Stomach smooth muscle (tissue), 2 donors: Measurements from ENCODE around the gene SMIM5.

Source experiments
- H3K27ac ChIP-seq: one replicate; pipeline ENCODE4 v1.7.0; 2013; ENCODE audit warnings: mild to moderate bottlenecking, low read length, inconsistent platforms
- H3K27me3 ChIP-seq, 2 donors: one replicate each; pipeline ENCODE4 v1.7.0; 2013; ENCODE audit warnings: low read length in 2 of 2; ENCODE audit not compliant: insufficient read depth in 2 of 2, control insufficient read depth in 1 of 2
- H3K36me3 ChIP-seq, 2 donors: one replicate each; pipeline ENCODE4 v1.7.0; 2013; ENCODE audit warnings: low read length in 2 of 2; ENCODE audit not compliant: control insufficient read depth in 2 of 2, insufficient read depth in 2 of 2
- H3K4me1 ChIP-seq: one replicate; pipeline ENCODE4 v1.7.0; 2013; ENCODE audit warnings: low read length; ENCODE audit not compliant: control insufficient read depth, insufficient read depth
- H3K4me3 ChIP-seq, 2 donors: one replicate each; pipeline ENCODE4 v1.7.0; 2013; ENCODE audit warnings: low read length in 2 of 2
- H3K9ac ChIP-seq, 2 donors: one replicate each; pipeline ENCODE4 v1.7.0; 2013; ENCODE audit warnings: low read length in 2 of 2, mild to moderate bottlenecking in 1 of 2
- H3K9me3 ChIP-seq, 2 donors: one replicate each; pipeline ENCODE4 v1.7.0; 2013; ENCODE audit warnings: low read length in 2 of 2; ENCODE audit not compliant: control insufficient read depth in 2 of 2
- donor health status: healthy.
- donor health status: Pancreatic carcinoma.

The SMIM5 gene, protein sequence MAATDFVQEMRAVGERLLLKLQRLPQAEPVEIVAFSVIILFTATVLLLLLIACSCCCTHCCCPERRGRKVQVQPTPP

DNA sequence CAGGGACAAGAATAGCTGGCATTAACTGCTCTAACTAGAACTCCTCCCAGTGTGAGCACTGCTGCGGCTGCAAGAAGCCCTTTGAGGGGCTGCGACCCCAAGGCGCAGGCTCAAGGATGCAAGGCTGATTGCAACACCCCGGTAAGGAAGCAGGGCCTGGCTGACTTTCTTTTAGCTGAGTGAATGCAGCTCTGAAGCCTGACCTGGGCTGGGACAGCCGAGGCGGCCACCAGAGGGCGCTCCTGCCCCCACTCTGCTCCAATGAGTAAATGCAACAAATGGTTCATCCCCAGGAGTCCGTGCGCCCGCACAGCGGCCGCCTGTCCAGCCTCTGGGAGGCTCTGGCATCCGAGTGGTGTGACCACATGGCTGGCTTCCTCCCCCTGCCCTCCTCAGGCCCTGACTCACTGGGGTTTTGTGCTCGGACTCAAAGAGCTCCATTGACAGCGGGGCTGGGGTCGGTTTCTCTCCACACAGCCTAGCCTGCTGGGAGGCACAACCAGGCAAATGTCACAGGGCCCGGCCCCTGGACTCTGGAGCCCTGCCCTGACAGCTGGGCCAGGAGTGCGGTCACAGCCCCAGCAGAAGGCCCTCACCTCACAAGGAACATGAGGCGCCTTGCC is at the start of gene SMIM5:
TSS of gene SMIM5 (plus strand) at position 572 of the 623 bp plus-strand sequence. CDS start 6,768 bp downstream, outside the sequence.
- Histone ChIP-seq H3K9ac (peak within 1 kb of the TSS; percentile 29 to 42), H3K9me3 (no peaks in the 10 kb centered on the region), H3K4me1 (peaks cover 25% of the 10 kb centered on the region), H3K4me3 (peak within 1 kb of the TSS; percentile 44 to 59), H3K27ac (peak within 1 kb of the TSS; percentile 79), H3K36me3 (no peaks in the 10 kb centered on the region), H3K27me3 (no peaks in the 10 kb centered on the region)

DNA sequence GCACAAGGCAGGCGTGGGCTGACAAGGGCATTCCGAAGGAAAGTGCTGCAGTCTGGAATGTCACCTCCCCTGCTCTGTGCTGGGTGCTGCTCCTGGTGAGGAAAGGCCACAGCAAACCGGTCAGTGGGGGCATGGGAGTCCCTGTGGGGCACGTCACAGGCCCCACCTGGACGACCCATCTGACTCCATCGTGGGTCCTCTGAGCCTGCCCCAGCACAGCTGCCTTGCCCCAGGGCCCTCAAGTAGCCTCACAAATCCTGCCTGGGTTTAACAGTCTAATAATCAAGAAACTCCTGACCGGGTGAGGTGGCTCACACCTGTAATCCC is 48.4 kb upstream of the SMIM5 start:
- H3K4me3 ChIP-seq, result no peak overlapping the region
- H3K27ac ChIP-seq, result no peak overlapping the region
- H3K27me3 ChIP-seq, result no peaks in the 10 kb centered on the region
- no peaks in the 10 kb centered on the region for H3K9me3 ChIP-seq
- H3K9ac ChIP-seq, result no peak overlapping the region
- no peaks in the 10 kb centered on the region for H3K36me3 ChIP-seq
- peaks cover 14% of the 10 kb centered on the region for H3K4me1 ChIP-seq

DNA sequence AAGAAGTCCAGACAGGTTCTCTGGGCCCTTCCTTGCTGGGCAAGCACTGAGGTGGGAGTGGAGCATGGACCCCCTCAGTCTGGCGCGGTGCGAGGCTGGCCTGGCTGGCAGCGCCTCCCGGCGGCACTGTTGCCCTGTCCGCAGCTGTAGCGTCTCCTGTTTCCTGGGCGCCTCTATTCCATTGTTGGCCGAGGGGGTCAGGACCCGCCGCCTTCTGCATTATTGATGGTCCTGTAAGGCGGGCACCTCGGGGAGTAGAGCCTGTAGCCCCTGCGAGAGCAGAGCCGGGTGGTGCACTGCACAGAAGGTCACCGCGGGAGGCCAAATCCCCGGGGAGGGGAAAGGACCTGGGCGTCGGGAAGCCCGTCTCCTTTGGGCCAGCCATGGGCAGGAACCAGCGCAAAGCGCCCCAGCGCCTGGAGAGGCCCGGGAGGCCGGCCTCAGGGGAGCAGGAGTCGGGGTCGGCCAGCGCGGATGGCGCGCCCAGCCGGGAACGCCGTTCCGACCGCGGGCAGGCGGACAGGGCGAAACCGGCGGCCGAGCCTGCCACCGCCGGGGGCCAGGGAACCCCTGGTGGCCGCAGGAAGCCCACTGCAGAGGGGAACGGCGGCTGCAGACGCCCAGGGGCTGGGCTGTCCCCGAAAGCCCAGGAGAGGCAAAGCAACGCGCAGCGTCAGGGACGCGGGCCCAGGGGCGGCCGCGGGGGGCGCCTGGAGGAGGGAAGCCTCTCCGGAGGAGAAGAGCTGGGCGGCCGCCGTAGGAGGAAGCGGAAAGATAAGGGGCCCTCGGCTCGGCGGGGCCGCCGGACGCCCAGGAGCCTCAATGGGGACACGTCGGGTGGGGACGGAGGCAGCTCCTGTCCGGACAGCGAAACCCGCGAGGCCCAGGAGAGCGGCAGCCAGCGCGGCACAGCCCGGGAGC is 45.3 kb upstream of the SMIM5 start, which contains the start of gene MYO15B:
TSS of gene MYO15B (plus strand) at position 126 of the 921 bp plus-strand sequence. CDS start at position 384, 258 bp downstream.
- peak within 1 kb of the TSS; percentile 82 for H3K27ac ChIP-seq
- no peaks in the 10 kb centered on the region for H3K9me3 ChIP-seq
- no peaks in the 10 kb centered on the region for H3K36me3 ChIP-seq
- H3K4me3 ChIP-seq, result peak within 1 kb of the TSS; percentile 62 to 79
- H3K27me3 ChIP-seq, result no peaks in the 10 kb centered on the region
- H3K9ac ChIP-seq, result peak within 1 kb of the TSS; percentile 67 to 82
- peaks cover 17% of the 10 kb centered on the region for H3K4me1 ChIP-seq

DNA sequence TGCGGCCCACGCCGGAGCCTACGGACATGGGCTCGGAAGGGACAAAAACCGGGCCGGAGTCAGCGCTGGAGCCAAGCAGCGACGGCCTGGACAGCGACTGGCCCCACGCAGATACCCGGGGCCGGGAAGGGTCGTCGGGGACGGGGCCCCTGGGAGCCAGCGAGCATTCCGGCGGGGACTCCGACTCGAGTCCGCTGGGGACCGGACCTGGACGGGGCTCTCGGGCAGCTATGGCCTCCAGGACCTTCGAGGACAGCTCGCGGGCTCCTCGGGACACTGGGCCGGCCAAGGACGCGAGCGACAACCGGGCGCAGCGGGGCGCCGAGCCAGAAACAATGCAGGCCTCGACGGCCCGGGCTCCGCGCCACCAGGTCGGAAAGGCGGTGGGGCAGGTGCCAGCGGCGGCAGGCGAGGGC is 44.6 kb upstream of the SMIM5 start:
- Histone ChIP-seq H3K4me3 (peak overlapping the region; percentile 53 to 79), H3K27ac (peak overlapping the region; percentile 82), H3K4me1 (peaks cover 17% of the 10 kb centered on the region), H3K36me3 (no peaks in the 10 kb centered on the region), H3K9ac (peak overlapping the region; percentile 67 to 82), H3K9me3 (no peaks in the 10 kb centered on the region), H3K27me3 (no peaks in the 10 kb centered on the region)

DNA sequence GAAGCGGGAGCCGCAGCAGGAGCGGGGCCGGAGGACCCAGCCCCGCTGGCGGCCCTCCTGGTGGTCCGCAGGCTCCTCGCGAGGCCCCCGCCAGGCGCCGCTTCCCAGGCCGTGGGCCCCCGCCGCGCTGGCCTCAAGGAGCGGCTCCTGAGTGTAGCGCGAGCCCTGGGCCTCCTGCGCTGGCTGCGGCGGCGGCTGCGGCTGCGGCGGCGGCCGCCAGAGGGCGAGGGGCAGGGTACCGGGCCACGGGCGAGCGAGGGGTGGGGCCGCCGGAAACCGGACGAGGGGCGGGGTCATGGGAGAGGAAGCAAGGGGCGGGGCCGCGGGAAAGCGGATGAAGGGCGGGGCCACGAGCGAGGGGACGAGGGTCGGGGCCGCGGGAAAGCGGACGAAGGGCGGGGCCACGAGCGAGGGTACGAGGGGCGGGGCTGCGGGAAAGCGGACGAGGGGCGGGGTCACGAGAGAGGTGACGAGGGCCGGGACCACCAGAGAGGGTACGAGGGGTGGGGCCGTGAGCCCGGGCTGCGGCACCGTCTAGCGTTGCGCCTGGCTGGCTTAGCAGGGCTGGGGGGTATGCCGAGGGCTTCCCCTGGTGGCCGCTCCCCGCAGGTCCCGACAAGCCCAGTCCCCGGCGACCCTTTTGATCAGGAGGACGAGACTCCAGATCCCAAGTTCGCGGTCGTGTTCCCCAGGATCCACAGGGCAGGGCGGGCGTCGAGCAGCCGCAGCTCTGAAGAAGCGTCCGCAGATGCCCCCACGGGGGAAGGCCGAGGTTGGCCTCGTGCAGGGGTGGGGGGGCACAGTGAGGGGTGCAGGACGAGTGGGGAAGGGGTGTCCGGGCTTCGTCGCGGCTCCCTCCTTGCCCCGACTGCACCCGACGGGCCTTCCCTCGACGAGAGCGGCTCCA is 44.0 kb upstream of the SMIM5 start:
- Histone ChIP-seq H3K27ac (peak overlapping the region; percentile 82), H3K4me1 (peaks cover 17% of the 10 kb centered on the region), H3K9me3 (no peaks in the 10 kb centered on the region), H3K27me3 (no peaks in the 10 kb centered on the region), H3K36me3 (no peaks in the 10 kb centered on the region), H3K4me3 (peak overlapping the region; percentile 53 to 79), H3K9ac (peak overlapping the region; percentile 67 to 82)

DNA sequence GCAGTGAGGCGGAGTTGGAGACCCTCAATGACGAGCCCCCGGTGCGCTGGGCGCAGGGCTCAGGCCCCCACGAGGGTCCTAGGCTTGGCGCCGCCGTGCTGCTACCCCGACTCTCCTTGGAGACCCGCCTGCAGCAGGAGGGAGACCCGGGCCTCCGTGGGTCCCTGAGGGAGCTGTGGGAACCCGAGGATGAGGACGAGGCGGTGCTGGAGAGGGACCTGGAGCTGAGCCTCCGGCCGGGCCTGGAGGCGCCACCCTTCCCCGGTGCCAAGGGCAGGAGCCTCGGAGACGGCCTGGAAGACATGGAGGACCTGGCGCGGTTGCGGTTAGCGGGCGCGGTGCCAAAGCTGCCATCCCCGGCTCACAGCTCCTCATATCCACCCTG is 43.3 kb upstream of the SMIM5 start:
- Histone ChIP-seq H3K9me3 (no peaks in the 10 kb centered on the region), H3K4me3 (peak overlapping the region in 1 of 2 donors; percentile 74), H3K4me1 (peaks cover 17% of the 10 kb centered on the region), H3K27me3 (no peaks in the 10 kb centered on the region), H3K27ac (no peak overlapping the region), H3K9ac (no peak overlapping the region), H3K36me3 (no peaks in the 10 kb centered on the region)

DNA sequence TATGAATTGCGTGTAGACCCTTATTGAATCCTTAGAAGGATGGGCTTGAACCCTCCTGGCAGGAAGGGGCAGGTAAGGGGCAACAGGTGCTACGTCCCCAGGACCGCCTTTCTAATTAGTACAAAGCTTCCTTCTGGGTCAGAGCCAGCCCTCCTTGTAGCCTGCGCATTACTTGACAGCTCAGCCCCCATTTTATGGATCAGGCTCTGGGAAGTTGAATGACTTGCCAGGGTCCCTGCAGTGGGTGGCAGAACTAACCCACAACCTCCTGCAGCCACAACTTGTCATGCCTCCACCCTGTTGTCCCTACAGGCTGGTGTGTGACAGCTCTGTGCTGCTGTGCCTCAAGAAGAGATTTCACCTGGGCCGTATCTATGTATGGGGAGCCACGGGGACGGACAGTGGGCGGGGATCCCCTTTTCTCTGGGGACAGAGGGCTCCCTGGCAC is 42.9 kb upstream of the SMIM5 start:
- Histone ChIP-seq H3K4me1 (peaks cover 17% of the 10 kb centered on the region), H3K27ac (no peak overlapping the region), H3K27me3 (no peaks in the 10 kb centered on the region), H3K4me3 (peak overlapping the region in 1 of 2 donors; percentile 74), H3K36me3 (no peaks in the 10 kb centered on the region), H3K9me3 (no peaks in the 10 kb centered on the region), H3K9ac (no peak overlapping the region)

DNA sequence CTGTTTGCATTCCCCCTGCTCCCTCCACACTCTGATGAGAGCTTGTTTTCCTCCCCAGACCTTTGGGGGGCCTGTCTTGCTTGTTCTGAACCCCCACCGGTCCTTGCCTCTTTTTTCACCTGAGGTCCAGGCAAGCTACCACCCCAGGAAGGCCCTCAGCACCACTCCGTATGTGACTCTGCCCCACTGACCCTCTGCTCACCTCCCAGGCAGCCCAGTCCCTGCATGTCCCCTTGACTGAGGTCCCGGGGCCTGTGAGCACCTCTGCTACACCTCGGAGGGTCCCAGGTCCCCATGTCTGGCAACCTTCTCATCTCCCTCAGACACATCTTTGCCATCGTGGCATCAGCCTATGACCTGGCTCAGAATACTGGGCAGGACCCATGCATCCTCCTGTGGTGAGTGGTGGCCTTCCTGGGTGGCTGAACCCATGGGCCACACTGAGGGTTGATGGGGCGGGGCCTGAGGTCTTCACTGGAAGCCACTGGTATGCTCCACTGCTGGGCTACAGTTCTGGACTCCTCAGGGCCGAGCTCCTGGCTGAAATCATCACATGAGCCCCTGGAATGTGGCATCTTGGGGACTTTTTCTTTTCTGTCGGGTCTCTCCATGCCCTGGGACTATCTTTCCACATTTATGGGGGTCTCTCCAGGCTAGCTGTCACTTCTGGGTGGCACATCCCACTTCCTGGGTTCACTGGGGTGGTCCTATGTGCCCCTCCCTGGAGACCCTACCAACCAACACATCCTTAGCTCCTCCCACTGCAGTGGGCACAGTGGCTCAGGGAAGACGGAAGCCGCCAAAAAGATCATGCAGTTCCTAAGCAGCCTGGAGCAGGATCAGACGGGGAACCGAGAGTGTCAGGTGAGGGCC is 42.1 kb upstream of the SMIM5 start:
- Histone ChIP-seq H3K36me3 (no peaks in the 10 kb centered on the region), H3K27me3 (no peaks in the 10 kb centered on the region), H3K4me3 (no peak overlapping the region), H3K9ac (no peak overlapping the region), H3K9me3 (no peaks in the 10 kb centered on the region), H3K4me1 (peaks cover 17% of the 10 kb centered on the region), H3K27ac (no peak overlapping the region)

DNA sequence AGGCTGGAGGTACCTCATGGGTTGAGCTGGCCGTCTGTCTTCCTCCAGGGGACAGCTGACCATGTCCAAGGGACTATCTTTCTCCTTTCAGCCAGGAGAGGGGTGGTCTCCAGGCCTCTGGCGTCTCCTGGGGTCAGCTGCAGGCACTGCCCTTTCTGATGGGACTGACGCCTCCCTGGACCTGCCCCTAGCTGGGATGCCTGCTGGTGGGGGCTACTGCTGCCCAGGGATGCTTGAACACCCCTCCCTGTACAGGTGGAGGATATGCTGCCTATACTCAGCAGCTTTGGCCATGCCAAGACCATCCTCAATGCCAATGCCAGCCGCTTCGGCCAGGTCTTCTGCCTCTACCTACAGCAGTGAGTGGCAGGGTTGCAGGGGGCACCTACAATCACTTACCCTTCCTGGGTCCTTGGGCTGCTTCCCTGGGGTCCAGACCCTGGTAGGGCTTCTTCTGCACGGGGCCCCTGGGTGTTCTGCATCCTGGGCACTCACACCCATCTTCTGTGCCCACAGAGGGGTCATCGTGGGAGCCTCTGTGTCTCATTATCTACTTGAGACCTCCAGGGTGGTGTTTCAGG is 41.4 kb upstream of the SMIM5 start:
- Histone ChIP-seq H3K27me3 (no peaks in the 10 kb centered on the region), H3K4me1 (peaks cover 17% of the 10 kb centered on the region), H3K36me3 (no peaks in the 10 kb centered on the region), H3K4me3 (no peak overlapping the region), H3K9me3 (no peaks in the 10 kb centered on the region), H3K27ac (no peak overlapping the region), H3K9ac (no peak overlapping the region)
